ENCODE data around the gene VPS8.
A peak's percentile ranks its signal among the peaks of the same experiment; 100 is the strongest.

The VPS8 gene

GRCh38 chr3:184788751-184789150 lies 23.2 kb upstream of the VPS8 start:
- Histone ChIP-seq H4K20me1 (ENCODE audit: insufficient read depth) (no peaks in the 10 kb centered on the region), H3K79me2 (ENCODE audit: insufficient read depth, low read depth) (no peaks in the 10 kb centered on the region), H3K9ac (no peak overlapping the region), H3K4me3 (IDR thresholded peaks at IDR 0.05; ENCODE audit: insufficient read depth, low read depth, low read length) (no peak overlapping the region), H3K27ac (no peak overlapping the region), H2AFZ (ENCODE audit: low read depth) (no peak overlapping the region), H3K27me3 (ENCODE audit: insufficient read depth, low read depth) (no peaks in the 10 kb centered on the region), H3K36me3 (ENCODE audit: insufficient read depth) (no peaks in the 10 kb centered on the region), H3K4me2 (no peak overlapping the region), H3K4me1 (ENCODE audit: low read depth, poor library complexity, severe bottlenecking) (peaks cover 5% of the 10 kb centered on the region)
- no peak for TF ChIP-seq CTCF (conservative IDR thresholded peaks at IDR 0.05; ENCODE audit: low read depth, low read length)

GRCh38 chr3:184789314-184789998 lies 22.5 kb upstream of the VPS8 start:
- H3K27me3 ChIP-seq (ENCODE audit: insufficient read depth, low read depth), result no peaks in the 10 kb centered on the region
- H3K4me3 ChIP-seq (IDR thresholded peaks at IDR 0.05; ENCODE audit: insufficient read depth, low read depth, low read length), result no peak overlapping the region
- H2AFZ ChIP-seq (ENCODE audit: low read depth), result no peak overlapping the region
- no peaks in the 10 kb centered on the region for H3K79me2 ChIP-seq (ENCODE audit: insufficient read depth, low read depth)
- H3K27ac ChIP-seq, result no peak overlapping the region
- peaks cover 5% of the 10 kb centered on the region for H3K4me1 ChIP-seq (ENCODE audit: low read depth, poor library complexity, severe bottlenecking)
- H3K9ac ChIP-seq, result no peak overlapping the region
- H3K36me3 ChIP-seq (ENCODE audit: insufficient read depth), result no peaks in the 10 kb centered on the region
- no peak overlapping the region for H3K4me2 ChIP-seq
- H4K20me1 ChIP-seq (ENCODE audit: insufficient read depth), result no peaks in the 10 kb centered on the region
- no peak for TF ChIP-seq CTCF (conservative IDR thresholded peaks at IDR 0.05; ENCODE audit: low read depth, low read length)

GRCh38 chr3:184791171-184791570 lies 20.8 kb upstream of the VPS8 start:
- Histone ChIP-seq H3K4me3 (IDR thresholded peaks at IDR 0.05; ENCODE audit: insufficient read depth, low read depth, low read length) (no peak overlapping the region), H3K27me3 (ENCODE audit: insufficient read depth, low read depth) (no peaks in the 10 kb centered on the region), H3K9ac (no peak overlapping the region), H3K79me2 (ENCODE audit: insufficient read depth, low read depth) (no peaks in the 10 kb centered on the region), H4K20me1 (ENCODE audit: insufficient read depth) (no peaks in the 10 kb centered on the region), H3K4me1 (ENCODE audit: low read depth, poor library complexity, severe bottlenecking) (peaks cover 13% of the 10 kb centered on the region), H2AFZ (ENCODE audit: low read depth) (no peak overlapping the region), H3K36me3 (ENCODE audit: insufficient read depth) (no peaks in the 10 kb centered on the region), H3K27ac (no peak overlapping the region), H3K4me2 (no peak overlapping the region)
- TF ChIP-seq CTCF (conservative IDR thresholded peaks at IDR 0.05; ENCODE audit: low read depth, low read length), result no peak

GRCh38 chr3:184795522-184796190 lies 16.3 kb upstream of the VPS8 start:
- Histone ChIP-seq H3K27me3 (ENCODE audit: insufficient read depth, low read depth) (no peaks in the 10 kb centered on the region), H3K36me3 (ENCODE audit: insufficient read depth) (no peaks in the 10 kb centered on the region), H3K4me3 (IDR thresholded peaks at IDR 0.05; ENCODE audit: insufficient read depth, low read depth, low read length) (no peak overlapping the region), H3K4me1 (ENCODE audit: low read depth, poor library complexity, severe bottlenecking) (peaks cover 13% of the 10 kb centered on the region), H3K79me2 (ENCODE audit: insufficient read depth, low read depth) (no peaks in the 10 kb centered on the region), H3K4me2 (peak overlapping the region; percentile 22; the same call in 1 of the 2 replicates), H3K9ac (no peak overlapping the region), H3K27ac (no peak overlapping the region), H2AFZ (ENCODE audit: low read depth) (peak overlapping the region; percentile 44; the same call in 1 of the 2 replicates), H4K20me1 (ENCODE audit: insufficient read depth) (no peaks in the 10 kb centered on the region)
- TF ChIP-seq CTCF (conservative IDR thresholded peaks at IDR 0.05; ENCODE audit: low read depth, low read length), result no peak
